GM21390 (cell line): ENCODE data around the gene C4A.
"Not testable (repeated sequence)": the region's sequence is repeated elsewhere in the genome, so short reads cannot be mapped to it uniquely, and the experiment has no call there.

Experiments used
- ATAC-seq: cut with Tn5 transposase; IDR thresholded peaks from one replicate; pipeline ENCODE4 v1.9.1; 2021; ENCODE audit not compliant: unreplicated experiment

C4A gene

DNA sequence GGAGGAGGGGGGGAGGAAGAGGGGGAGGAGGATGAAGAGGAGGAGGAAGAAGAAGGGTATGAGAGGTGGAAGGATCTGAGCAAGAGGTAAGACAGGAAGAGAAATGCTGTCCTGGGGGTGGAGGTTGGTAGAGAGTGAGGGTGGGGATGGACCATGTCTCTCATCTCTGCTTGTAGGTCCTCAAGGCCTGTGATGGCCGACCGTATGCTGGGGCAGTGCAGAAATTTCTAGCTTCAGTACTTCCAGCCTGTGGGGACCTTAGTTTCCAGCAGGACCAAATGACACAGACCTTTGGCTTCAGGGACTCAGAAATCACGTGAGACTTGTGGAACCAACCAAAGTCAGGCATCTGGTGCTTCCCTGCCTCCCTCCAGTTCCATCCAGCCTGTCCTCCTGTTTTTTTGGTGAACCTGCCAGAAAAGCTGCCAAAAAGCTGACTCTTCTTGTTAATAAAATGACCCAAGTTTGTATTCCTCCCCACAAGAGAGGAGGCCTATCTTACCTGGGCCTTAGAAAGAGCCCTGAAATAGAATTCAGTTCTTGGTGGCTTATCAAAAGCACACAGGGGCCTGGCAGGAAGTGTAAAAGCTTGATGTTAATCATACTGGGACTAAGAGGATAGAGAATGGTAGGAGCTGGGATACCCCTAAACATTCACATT lies 2.5 kb upstream of the C4A start:
- no peak for ATAC-seq

DNA sequence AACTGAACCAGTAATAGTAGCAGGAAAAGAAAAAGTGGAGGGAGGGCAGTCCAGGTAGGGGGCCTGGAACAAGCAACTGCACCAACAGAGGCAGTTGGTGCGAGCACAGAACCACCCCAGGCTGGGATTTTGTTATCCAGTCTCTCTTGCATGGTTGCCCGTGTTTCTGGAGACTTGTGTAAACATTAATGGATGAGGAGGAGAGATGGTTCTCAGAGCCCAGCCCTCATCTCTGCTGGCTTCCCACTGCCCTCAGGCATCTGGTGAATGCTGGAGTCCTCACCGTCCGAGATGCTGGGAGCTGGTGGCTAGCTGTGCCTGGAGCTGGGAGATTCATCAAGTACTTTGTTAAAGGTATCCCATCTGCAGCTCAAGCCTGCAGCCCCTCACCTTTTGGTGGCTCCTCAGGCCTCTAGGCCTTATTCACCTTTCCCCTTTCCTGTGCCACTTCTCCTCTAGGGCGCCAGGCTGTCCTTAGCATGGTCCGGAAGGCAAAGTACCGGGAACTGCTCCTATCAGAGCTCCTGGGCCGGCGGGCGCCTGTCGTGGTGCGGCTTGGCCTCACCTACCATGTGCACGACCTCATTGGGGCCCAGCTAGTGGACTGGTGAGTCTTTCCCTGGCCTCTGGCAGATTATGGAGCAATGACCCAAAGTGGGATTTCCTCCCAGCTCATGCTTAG lies 1.5 kb upstream of the C4A start:
- ATAC-seq = not testable (repeated sequence)

DNA sequence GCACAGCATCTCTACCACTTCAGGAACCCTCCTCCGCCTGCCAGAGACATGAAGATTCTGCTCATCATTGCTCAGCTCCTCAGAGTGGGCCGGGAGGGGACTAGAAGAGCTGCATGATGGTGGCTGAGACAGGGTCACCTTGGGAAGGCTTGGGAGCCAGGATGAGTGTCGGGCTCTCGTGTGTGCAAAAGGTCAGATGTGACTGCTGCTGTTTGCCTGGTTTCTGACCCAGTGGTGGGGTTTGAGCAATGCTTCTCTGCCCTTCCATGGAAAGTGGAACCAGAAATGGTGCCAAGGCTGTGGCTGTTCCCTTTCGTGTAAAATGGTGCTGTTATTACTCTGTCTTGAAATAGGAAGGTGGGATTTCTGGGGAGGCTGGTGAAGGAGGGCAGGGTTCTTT lies 859 bp upstream of the C4A start:
- ATAC-seq = not testable (repeated sequence)

DNA sequence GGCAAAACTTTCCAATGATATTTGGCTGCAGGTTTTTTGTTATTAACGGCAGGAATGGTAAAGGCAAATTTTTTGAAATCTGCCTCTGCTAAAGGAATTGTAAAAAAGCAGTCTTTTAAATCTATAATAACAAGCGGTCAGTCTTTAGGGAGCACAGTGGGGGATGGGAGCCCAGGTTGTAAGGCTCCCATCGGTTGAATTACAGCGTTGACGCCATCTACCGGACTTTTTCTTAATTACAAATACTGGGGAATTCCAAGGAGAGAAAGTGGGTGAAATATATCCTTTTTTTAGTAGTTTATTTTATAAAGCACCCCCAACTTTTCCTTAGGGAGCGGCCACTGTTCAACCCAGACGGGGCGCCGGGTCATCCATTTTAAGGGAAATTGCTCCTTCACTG lies 7.5 kb downstream of the C4A start:
- ATAC-seq = not testable (repeated sequence)

DNA sequence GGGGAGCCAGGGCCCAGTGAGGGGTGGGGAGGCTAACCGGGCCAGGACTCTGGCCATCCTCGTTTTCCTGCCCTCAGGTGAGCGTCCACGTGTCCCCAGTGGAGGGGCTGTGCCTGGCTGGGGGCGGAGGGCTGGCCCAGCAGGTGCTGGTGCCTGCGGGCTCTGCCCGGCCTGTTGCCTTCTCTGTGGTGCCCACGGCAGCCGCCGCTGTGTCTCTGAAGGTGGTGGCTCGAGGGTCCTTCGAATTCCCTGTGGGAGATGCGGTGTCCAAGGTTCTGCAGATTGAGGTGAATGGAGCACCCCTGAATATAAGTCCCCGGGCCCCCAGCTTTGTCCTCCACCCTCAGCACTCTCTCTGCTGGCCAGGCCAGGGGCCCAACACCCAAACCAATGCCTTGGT lies 12.6 kb downstream of the C4A start:
- not testable (repeated sequence) for ATAC-seq

DNA sequence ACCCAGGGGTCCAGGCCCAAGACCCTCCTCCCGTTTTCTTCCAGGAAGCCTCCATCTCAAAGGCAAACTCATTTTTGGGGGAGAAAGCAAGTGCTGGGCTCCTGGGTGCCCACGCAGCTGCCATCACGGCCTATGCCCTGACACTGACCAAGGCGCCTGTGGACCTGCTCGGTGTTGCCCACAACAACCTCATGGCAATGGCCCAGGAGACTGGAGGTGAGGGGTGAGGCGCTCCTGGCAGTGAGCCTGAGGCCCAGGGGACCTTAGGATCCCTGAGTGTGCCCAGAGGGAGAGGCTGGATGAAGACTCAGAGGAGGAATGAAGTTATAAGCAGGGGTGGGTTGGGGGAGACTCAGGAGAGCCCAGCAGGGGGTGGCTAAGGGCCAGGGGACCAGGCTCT lies 14.5 kb downstream of the C4A start:
- not testable (repeated sequence) for ATAC-seq

DNA sequence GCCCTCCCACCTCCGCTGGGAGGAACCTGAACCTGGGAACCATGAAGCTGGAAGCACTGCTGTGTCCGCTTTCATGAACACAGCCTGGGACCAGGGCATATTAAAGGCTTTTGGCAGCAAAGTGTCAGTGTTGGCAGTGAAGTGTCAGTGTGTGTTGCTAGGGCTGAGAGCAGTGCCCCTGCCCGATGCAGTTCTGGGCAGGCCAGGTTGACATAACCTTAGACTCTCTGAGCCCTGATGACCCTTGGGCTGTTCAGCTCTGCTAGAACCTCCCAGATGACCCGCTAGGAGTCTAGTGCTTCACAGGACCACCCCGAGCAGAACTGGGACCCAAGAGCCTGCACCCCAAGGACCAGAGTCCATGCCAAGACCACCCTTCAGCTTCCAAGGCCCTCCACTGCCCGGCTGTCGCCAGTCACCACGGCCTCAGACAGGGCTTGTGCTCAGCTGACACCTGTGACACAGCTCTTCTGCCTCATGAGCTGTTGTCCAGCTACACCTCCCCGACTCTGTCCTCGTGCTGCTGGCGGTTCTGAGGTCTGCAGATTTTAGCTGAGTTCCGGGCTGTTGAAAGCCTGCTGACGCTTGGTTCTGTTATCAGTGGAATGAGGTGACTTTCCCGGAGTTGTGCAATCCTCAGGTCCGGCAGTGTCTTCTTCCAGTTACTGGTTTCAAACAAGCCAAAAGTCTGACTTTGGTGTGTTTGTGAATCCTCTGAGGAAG lies 20.9 kb downstream of the C4A start:
- not testable (repeated sequence) for ATAC-seq

DNA sequence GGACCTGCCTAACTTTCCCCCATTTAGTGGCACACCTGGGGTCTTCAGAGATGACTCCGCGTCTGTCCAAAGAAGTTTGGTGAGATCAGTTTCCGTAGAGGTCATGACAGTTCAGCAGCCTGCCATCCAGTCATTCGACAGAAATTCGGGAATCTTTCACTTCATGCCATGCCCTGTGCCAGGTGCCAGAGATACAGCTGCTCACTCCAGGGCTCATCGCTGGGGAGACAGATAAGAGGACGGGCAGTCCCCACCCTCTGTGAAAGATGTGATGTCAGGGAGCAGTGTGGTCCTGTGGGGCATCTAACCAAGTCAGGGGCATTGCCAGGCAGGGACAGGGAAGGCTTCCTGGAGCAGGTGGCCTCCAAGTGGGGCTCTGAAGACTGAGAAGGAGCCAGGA lies 21.4 kb downstream of the C4A start:
- ATAC-seq = not testable (repeated sequence)

DNA sequence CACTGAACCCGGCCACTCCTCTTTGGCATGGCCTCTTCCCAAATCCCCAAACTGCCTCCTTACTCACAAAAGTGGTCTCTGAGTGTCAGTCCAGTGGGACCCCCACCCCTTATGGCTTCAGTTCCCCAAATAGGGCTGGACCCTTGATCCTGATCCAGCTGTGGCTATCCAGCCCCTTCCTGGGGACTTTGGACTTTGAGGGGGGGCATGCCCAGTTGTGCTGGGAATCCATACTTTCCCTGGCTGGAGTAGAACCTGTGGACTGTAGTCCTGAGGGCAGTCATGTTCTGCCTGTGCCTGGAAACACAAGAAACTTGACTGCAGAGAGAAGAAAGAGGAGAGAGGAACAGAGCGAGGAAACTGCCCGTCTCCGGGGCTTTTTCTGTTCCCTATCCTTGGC lies 22.5 kb downstream of the C4A start:
- ATAC-seq = not testable (repeated sequence)

DNA sequence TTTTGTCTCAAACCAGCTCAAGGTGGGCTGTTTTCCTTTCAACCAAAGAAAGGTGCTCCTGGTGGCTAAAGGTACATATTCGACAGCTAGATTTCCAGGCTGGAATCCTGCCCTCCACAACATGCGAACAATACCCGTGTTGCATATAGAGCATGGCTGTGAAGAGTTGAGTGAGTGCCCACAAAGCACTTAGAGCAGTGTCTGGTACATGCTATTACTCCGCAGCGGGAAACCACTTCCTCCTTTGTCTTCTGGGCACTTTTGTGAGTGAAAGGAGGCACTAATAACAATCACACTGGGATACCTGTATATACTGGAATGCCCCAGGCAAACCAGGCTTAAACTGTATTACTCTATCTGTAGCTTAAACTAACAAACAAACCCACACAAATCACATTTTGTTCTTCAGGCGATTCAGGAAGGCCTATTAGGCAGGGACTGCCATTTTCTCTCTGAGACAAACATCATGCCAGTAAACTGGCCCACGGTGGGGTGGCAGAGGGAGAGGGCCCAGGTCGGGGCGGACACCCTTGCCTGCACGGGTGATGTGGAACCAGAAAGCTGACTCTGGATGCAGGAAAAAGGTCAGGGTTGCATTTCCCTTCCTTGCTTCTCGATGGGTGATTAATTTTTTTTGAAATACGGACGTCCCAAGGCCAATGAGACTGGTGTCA lies 23.1 kb downstream of the C4A start:
- not testable (repeated sequence) for ATAC-seq

DNA sequence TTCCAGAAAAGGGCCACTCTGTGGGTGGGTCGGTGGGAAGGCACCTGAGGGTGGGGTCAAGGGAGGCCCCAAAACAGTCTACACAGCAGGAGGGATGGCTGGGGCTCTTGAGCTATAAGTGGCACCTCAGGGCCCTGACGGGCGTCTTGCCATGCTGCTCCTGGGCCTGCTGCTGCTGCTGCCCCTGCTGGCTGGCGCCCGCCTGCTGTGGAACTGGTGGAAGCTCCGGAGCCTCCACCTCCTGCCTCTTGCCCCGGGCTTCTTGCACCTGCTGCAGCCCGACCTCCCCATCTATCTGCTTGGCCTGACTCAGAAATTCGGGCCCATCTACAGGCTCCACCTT lies 23.7 kb downstream of the C4A start:
- ATAC-seq = not testable (repeated sequence)

DNA sequence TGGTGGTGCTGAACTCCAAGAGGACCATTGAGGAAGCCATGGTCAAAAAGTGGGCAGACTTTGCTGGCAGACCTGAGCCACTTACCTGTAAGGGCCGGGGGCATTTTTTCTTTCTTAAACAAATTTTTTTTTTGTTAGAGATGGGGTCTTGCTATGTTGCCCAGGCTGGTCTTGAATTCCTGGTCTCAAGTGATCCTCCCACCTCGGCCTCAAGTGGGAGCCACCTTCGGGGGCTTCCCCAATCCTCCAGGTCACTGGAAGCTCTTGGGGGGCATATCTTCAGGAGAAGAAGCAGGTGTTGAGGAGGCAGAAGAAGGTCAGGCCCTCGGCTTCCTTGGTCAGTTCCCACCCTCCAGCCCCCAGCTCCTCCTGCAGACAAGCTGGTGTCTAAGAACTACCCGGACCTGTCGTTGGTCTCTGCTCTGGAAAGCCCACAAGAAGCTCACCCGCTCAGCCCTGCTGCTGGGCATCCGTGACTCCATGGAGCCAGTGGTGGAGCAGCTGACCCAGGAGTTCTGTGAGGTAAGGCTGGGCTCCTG lies 24.2 kb downstream of the C4A start:
- ATAC-seq = not testable (repeated sequence)

DNA sequence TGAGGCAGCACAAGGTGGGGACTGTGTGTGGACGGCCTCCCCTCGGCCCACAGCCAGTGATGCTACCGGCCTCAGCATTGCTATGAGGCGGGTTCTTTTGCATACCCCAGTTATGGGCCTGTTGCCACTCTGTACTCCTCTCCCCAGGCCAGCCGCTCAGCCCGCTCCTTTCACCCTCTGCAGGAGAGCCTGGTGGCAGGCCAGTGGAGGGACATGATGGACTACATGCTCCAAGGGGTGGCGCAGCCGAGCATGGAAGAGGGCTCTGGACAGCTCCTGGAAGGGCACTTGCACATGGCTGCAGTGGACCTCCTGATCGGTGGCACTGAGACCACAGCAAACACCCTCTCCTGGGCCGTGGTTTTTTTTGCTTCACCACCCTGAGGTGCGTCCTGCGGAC lies 25.2 kb downstream of the C4A start:
- not testable (repeated sequence) for ATAC-seq

DNA sequence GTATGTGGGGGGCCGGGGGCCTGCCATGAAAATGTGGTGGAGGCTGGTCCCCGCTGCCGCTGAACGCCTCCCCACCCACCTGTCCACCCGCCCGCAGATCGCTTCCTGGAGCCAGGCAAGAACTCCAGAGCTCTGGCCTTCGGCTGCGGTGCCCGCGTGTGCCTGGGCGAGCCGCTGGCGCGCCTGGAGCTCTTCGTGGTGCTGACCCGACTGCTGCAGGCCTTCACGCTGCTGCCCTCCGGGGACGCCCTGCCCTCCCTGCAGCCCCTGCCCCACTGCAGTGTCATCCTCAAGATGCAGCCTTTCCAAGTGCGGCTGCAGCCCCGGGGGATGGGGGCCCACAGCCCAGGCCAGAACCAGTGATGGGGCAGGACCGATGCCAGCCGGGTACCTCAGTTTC lies 26.2 kb downstream of the C4A start:
- not testable (repeated sequence) for ATAC-seq

DNA sequence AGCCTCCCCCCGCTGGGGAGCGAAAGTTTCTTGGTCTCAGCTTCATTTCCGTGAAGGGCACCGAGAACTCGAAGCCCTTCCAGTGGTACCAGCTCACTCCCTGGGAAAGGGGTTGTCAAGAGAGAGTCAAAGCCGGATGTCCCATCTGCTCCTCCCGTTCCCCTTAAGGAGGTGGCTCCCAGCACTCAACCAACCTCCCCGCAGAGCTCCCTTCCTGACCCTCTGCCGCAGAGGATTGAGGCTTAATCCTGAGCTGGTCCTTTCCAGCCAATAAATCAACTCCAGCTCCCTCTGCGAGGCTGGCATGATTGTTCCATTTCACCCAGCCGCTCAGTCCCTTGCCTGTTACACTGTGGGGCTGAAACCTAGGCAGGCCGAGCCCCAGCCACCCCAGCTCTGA lies 26.8 kb downstream of the C4A start:
- not testable (repeated sequence) for ATAC-seq

DNA sequence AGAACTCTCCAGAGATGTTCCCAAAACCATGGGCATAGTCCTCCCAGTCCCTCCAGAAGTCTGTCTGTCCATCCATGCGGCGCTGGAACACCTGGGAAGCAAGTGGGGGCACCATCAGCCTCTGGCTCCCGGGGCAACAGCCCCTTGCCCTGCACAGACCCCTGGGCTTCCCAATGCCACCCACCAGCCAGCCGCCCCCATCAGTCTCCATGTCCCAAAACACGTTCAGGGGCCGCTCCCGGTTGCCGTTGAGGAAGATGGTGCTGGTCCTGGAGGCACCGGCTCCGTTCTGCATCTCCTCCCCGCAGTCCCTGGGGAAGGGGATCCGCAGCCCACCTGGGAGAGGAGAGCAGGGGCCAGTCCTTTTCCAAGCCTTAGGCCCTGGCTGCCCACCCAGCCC lies 27.7 kb downstream of the C4A start:
- ATAC-seq = not testable (repeated sequence)

DNA sequence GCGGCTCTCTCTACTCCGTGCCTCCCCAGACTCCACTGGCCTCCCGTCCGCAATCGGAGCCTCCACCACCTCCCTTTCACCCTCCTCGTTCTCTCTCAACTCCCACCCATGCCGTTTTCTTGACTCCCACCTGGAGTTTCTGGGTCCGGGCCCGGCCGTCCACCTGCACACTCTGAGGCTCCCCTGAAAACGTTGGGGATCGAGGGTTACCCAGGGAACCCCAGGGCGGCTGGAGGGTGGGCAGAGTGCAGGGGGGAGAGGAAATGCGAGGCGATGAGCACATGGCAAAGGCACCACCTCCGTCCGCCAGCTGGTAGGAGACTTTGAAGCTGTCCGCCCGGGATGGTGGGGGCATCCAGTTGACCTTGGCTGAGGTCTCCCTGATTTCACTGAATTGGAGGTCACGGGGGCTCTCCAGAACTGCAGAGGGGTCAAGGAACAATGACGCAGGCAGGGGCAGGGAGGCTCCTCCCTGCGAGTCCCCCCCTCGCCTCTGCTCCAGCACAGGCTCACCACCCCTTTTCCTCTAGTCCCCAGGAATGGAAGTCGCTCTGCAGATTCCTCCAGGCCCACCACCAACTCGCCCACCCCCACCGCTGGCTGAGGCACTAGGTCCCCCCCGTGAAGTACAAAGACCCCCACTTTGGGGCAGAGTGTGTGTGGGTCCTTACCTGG lies 29.1 kb downstream of the C4A start:
- not testable (repeated sequence) for ATAC-seq

DNA sequence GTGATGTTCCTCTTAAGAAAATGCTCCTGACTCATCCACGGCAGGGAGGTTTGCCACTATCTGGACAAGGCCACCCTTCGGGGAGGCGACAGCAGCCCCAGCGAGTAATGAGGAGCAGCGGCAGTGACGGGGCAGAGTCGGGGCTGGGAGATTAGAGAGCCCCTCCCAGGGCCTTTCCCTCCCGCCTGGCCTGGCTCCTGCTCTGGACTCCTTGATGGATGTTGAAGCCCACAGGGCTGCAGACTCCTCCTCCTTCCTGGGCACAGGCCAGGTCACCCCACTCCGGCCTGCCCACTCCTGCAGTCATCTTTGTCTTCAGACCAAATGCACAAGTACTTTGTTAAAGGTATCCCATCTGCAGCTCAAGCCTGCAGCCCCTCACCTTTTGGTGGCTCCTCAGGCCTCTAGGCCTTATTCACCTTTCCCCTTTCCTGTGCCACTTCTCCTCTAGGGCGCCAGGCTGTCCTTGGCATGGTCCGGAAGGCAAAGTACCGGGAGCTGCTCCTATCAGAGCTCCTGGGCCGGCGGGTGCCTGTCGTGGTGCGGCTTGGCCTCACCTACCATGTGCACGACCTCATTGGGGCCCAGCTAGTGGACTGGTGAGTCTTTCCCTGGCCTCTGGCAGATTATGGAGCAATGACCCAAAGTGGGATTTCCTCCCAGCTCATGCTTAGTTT lies 31.2 kb downstream of the C4A start:
- ATAC-seq = not testable (repeated sequence)

DNA sequence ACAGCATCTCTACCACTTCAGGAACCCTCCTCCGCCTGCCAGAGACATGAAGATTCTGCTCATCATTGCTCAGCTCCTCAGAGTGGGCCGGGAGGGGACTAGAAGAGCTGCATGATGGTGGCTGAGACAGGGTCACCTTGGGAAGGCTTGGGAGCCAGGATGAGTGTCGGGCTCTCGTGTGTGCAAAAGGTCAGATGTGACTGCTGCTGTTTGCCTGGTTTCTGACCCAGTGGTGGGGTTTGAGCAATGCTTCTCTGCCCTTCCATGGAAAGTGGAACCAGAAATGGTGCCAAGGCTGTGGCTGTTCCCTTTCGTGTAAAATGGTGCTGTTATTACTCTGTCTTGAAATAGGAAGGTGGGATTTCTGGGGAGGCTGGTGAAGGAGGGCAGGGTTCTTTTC lies 31.9 kb downstream of the C4A start:
- ATAC-seq = not testable (repeated sequence)

DNA sequence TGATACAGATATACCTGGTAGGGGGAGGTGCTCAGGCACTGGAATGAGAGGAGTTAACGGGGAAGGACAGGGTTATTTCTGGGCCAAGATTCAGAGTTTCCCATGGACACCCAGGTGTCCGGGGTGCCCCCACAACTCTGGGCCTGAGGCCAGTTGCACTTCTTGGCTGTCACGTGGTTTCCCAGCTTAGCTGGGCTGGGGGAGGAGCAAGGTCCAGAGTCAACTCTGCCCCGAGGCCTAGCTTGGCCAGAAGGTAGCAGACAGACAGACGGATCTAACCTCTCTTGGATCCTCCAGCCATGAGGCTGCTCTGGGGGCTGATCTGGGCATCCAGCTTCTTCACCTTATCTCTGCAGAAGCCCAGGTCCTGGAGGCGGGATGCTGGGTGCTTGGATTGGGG lies 32.7 kb downstream of the C4A start, which contains the start of gene C4B:
C4B (plus strand) TSS at position 249 of the 400 bp plus-strand sequence; CDS start at position 300, 51 bp downstream.
- ATAC-seq = not testable (repeated sequence)
